DND-41 (cell line): ENCODE results near the gene TMEM115.

Source experiments
- ATAC-seq: fragments of 200-7000 bp; cut with Tn5 transposase; 3 replicates; pipeline ENCODE4 v1.9.1; 2021; ENCODE audit warnings: low read depth; ENCODE audit not compliant: insufficient read depth
- DNase-seq: peaks from one replicate; pipeline ENCODE4 v3.0.0-alpha.2; 2020
- H2AFZ ChIP-seq: 2 replicates; pipeline ENCODE4 v1.6.0; 2012; ENCODE audit warnings: low read depth, low read length
- H3K27ac ChIP-seq: 2 replicates; pipeline ENCODE4 v1.5.1; 2012; ENCODE audit warnings: low read length, inconsistent platforms
- H3K27me3 ChIP-seq: fragments of 200-600 bp; sonication (generic); 2 replicates; pipeline ENCODE4 v1.6.0; 2012; ENCODE audit warnings: low read length, mild to moderate bottlenecking, inconsistent platforms; ENCODE audit not compliant: insufficient read depth, poor library complexity
- H3K36me3 ChIP-seq: 2 replicates; pipeline ENCODE4 v1.5.1; 2012; ENCODE audit warnings: low read length, inconsistent platforms; ENCODE audit not compliant: insufficient read depth
- H3K4me1 ChIP-seq: 2 replicates; pipeline ENCODE4 v1.5.1; 2012; ENCODE audit warnings: mild to moderate bottlenecking, low read length; ENCODE audit not compliant: insufficient read depth
- H3K4me2 ChIP-seq: 2 replicates; pipeline ENCODE4 v1.6.0; 2012; ENCODE audit warnings: mild to moderate bottlenecking, moderate library complexity, low read length, inconsistent platforms; ENCODE audit not compliant: insufficient read depth
- H3K4me3 ChIP-seq, 2 experiments: fragments of 200-600 bp in 1 of 2; shearing (Covaris generic) in 1 of 2; 2 replicates each; pipeline ENCODE4 v1.5.1; 2012 to 2016; ENCODE audit warnings: inconsistent platforms in 2 of 2, low read length in 2 of 2, mild to moderate bottlenecking in 2 of 2, low read depth in 1 of 2, moderate library complexity in 1 of 2
- H3K79me2 ChIP-seq: 2 replicates; pipeline ENCODE4 v1.6.0; 2012; ENCODE audit warnings: low read length, inconsistent platforms; ENCODE audit not compliant: insufficient read depth
- H3K9ac ChIP-seq: 2 replicates; pipeline ENCODE4 v1.6.0; 2012; ENCODE audit warnings: low read depth, mild to moderate bottlenecking, inconsistent platforms, low read length, moderate library complexity
- H3K9me3 ChIP-seq: 2 replicates; pipeline ENCODE4 v1.5.1; 2012; ENCODE audit warnings: low read length, moderate library complexity, mild to moderate bottlenecking, inconsistent platforms; ENCODE audit not compliant: insufficient read depth, severe bottlenecking
- H4K20me1 ChIP-seq: 2 replicates; pipeline ENCODE4 v1.6.0; 2012; ENCODE audit warnings: low read length; ENCODE audit not compliant: insufficient read depth
- EZH2 ChIP-seq: IDR thresholded peaks from 3 replicates; pipeline ENCODE4 v1.6.1; 2012; ENCODE audit warnings: borderline replicate concordance, low read depth, mild to moderate bottlenecking, moderate library complexity, low read length, inconsistent platforms; ENCODE audit not compliant: severe bottlenecking
- TF ChIP-seq, protein P1 (sequence below): IDR thresholded peaks from 2 replicates; pipeline ENCODE4 v1.5.1; 2012; ENCODE audit warnings: borderline replicate concordance, low read length, moderate library complexity, mild to moderate bottlenecking; ENCODE audit not compliant: poor library complexity, severe bottlenecking; ENCODE audit errors: extremely low read depth

The TMEM115 gene

DNA sequence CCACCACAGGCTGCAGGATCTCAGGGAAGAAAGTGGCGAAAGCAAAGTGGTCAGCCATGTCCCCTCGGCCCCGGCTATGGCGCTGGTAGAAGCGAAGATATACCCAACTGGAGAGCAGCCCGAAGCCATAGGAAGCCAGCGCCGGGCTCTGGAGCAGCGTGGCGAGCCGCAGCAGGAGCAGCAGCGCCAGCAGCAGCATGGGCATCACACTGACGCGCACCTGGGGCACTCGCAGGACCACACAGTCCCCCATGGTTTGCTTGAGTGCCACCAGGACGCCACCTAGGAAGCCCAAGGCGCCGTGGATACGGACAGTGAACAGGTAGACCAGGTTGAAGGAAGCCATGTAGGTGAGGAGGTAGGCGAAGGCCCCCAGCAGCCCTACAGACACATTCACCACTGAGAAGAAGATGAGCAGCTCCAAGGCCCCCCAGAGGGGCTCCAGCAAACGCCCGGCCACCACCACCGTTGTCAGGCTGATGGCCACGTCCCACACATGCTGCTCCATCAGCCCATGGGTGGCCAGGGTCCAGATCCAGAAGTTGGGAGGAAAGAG is 888 bp downstream of the TMEM115 start:
- Histone ChIP-seq H3K4me3 (peak overlapping the region; percentile 64 to 67; a peak in 3 of 4 replicates), H3K9ac (peak overlapping the region; percentile 70), H2AFZ (no peak overlapping the region), H4K20me1 (peaks cover 43% of the 10 kb centered on the region), H3K4me1 (peaks cover 44% of the 10 kb centered on the region), H3K36me3 (peaks cover 54% of the 10 kb centered on the region), H3K9me3 (no peaks in the 10 kb centered on the region), H3K27me3 (no peaks in the 10 kb centered on the region), H3K79me2 (peaks cover 54% of the 10 kb centered on the region), H3K27ac (peak overlapping the region; percentile 61), H3K4me2 (peak overlapping the region; percentile 98)
- no peak for ATAC-seq
- DNase-seq: no peak
- TF ChIP-seq EZH2: no peak
- TF ChIP-seq, protein P1, sequence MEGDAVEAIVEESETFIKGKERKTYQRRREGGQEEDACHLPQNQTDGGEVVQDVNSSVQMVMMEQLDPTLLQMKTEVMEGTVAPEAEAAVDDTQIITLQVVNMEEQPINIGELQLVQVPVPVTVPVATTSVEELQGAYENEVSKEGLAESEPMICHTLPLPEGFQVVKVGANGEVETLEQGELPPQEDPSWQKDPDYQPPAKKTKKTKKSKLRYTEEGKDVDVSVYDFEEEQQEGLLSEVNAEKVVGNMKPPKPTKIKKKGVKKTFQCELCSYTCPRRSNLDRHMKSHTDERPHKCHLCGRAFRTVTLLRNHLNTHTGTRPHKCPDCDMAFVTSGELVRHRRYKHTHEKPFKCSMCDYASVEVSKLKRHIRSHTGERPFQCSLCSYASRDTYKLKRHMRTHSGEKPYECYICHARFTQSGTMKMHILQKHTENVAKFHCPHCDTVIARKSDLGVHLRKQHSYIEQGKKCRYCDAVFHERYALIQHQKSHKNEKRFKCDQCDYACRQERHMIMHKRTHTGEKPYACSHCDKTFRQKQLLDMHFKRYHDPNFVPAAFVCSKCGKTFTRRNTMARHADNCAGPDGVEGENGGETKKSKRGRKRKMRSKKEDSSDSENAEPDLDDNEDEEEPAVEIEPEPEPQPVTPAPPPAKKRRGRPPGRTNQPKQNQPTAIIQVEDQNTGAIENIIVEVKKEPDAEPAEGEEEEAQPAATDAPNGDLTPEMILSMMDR: no peak

DNA sequence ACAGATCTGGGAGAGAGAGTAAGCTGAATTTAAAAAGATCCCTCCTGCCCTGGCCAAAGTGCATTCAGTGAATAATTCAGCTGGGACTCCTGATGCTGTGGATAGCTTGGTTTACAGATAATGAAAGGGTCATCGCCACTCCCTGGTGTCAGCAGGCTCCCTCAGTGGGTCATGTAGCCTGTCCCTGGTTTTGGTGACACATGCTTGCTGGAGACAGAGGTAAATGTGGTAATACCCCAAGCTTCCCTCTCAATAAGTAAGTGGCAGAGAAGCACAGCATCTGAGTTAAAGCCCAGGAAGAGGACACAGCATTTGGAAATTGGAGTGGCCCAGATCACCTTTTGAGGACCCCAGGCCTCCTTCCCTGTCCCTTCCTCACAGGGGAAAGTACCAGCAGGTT is 1.8 kb downstream of the TMEM115 start:
- Histone ChIP-seq H3K27ac (peak overlapping the region; percentile 58; the same call in 1 of the 2 replicates), H3K4me2 (peak overlapping the region; percentile 98), H3K79me2 (peaks cover 54% of the 10 kb centered on the region), H3K4me3 (peak overlapping the region; percentile 64 to 67; a peak in 3 of 4 replicates), H4K20me1 (peaks cover 48% of the 10 kb centered on the region), H3K27me3 (no peaks in the 10 kb centered on the region), H2AFZ (no peak overlapping the region), H3K9ac (peak overlapping the region; percentile 70), H3K9me3 (no peaks in the 10 kb centered on the region), H3K4me1 (peaks cover 44% of the 10 kb centered on the region), H3K36me3 (peaks cover 62% of the 10 kb centered on the region)
- no peak for ATAC-seq
- DNase-seq: no peak
- TF ChIP-seq EZH2: no peak
- TF ChIP-seq, protein P1: no peak

DNA sequence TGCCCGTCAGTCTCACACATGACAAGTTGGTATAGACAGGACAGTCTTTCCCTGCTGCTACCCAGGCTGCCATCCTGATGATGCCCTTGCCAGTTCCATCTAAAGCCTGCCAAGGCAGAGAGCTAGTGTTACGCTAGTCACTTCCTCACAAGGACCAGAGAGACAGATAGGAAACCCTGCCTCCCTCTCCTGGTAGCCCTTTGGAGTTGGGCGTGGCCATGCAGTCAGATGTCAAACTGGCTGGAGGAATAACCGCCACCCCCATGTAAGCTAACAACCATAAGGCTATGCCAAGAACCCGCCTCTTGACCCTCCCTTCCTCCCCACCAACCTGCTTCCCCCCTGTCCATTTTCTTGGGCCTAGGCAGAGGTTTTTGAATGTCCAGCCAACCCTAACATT is 2.8 kb downstream of the TMEM115 start:
- Histone ChIP-seq H2AFZ (no peak overlapping the region), H3K79me2 (peaks cover 59% of the 10 kb centered on the region), H3K4me3 (peak overlapping the region in 1 of 2 experiments; percentile 67; a peak in 2 of 4 replicates), H3K36me3 (peaks cover 67% of the 10 kb centered on the region), H4K20me1 (peaks cover 51% of the 10 kb centered on the region), H3K9ac (peak overlapping the region; percentile 70), H3K9me3 (no peaks in the 10 kb centered on the region), H3K27me3 (no peaks in the 10 kb centered on the region), H3K27ac (0 out of 2 replicates have a peak overlapping the region, but pooled peaks have one; percentile 58), H3K4me1 (peaks cover 49% of the 10 kb centered on the region), H3K4me2 (peak overlapping the region; percentile 98)
- TF ChIP-seq EZH2: no peak
- TF ChIP-seq, protein P1: no peak
- no peak for DNase-seq
- no peak for ATAC-seq
